ENCODE results near the gene UNC119. TPM values are rescaled to one million over a fixed set of nuclear protein-coding genes. Genes with fewer than 3 reads are reported as not detected.
A peak's percentile ranks its signal among the peaks of the same experiment; 100 is the strongest.

The UNC119 gene
- polyA plus RNA-seq (218 and 231 TPM in 2 replicates), polyA minus RNA-seq (72.8 and 73.2 TPM in 2 replicates)

DNA sequence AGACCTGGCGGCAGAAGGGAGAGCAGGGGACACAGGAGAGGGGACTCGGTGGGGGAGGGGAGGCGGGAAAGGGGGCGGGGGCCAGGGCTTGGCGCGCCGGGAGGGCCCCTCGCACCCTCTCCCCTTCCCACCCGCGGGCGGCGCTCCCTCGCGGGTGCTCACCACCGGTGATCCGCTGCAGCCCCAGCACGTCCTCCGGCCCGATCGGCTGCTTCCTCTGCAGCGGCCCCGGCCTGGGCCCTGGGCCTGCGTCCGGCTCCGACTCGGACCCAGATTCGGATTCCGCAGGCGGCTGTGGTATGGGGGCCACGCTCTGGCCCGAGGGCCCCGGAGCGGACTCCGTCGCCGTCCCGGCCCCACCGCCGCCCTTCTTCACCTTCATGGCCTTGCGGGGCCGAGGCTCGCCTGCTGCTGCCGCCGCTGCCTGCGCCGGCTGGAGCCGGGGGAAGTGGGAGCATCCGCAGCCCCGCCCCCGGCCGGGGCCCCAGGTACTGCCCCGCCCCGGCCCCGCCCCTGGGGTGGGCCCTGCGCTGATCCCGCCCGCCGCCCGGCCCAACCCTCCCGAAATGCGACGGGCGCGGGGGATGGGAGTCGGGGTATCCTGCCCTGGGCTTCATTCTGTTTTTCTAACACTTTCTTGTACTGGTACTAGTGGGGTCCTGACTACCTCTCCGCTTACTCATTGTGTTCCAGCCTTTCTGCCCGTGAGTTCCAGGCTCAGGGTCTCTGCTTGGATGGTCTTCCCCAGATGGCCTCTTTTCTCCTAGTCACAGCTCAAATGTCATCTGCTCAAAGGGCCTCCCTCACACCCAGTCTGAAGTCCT is at the start of gene UNC119:
TSS of gene UNC119 (minus strand) at position 449 of the 824 bp plus-strand sequence. CDS start at position 382, 67 bp downstream.
- Histone ChIP-seq H3K9me3 (ENCODE audit: low read length) (no peaks in the 10 kb centered on the region), H3K27me3 (ENCODE audit: insufficient read depth, low read depth, low read length) (no peaks in the 10 kb centered on the region), H3K27ac (ENCODE audit: low read length) (peak within 1 kb of the TSS; percentile 66), H3K4me2 (ENCODE audit: low read length) (peak within 1 kb of the TSS; percentile 74), H3K79me2 (replicated peaks; ENCODE audit: insufficient read depth, low read length) (peaks cover 8% of the 10 kb centered on the region), H3K9me2 (ENCODE audit: insufficient read depth, low read length) (no peaks in the 10 kb centered on the region), H2AFZ (ENCODE audit: low read depth, low read length) (peak within 1 kb of the TSS; percentile 76), H3F3A (ENCODE audit: insufficient read depth, low read length, poor library complexity, severe bottlenecking) (no peaks in the 10 kb centered on the region), H3K4me3 (ENCODE audit: low read length) (peak within 1 kb of the TSS; percentile 96), H4K20me1 (ENCODE audit: insufficient read depth) (no peaks in the 10 kb centered on the region), H3K36me3 (ENCODE audit: insufficient read depth, low read length) (no peaks in the 10 kb centered on the region), H3K9ac (ENCODE audit: low read length) (peak within 1 kb of the TSS; percentile 90)
- TF ChIP-seq EP300 (conservative IDR thresholded peaks at IDR 0.05; ENCODE audit: poor library complexity, severe bottlenecking) (no peak), POLR2AphosphoS5 (IDR thresholded peaks at IDR 0.05) (peak; percentile 91), TAF1 (IDR thresholded peaks at IDR 0.05; ENCODE audit: low read depth) (peak; percentile 7), EZH2 (IDR thresholded peaks at IDR 0.05; ENCODE audit: borderline replicate concordance, insufficient read depth, low read length, poor library complexity, severe bottlenecking) (no peak), REST (IDR thresholded peaks at IDR 0.05; ENCODE audit: borderline replicate concordance) (peak; percentile 64), CTCF (IDR thresholded peaks at IDR 0.05; ENCODE audit: poor library complexity, severe bottlenecking) (no peak), RAD21 (conservative IDR thresholded peaks at IDR 0.05) (no peak), SMC3 (conservative IDR thresholded peaks at IDR 0.05; ENCODE audit: poor library complexity) (no peak), MXI1 (conservative IDR thresholded peaks at IDR 0.05; ENCODE audit: poor library complexity, severe bottlenecking) (peak; percentile 53)

GRCh38 chr17:28599311-28600184 is 47.1 kb upstream of the UNC119 start:
- H4K20me1 ChIP-seq (ENCODE audit: insufficient read depth): no peaks in the 10 kb centered on the region
- H3K9me3 ChIP-seq (ENCODE audit: low read length): no peaks in the 10 kb centered on the region
- no peaks in the 10 kb centered on the region for H3K27me3 ChIP-seq (ENCODE audit: insufficient read depth, low read depth, low read length)
- peak overlapping the region; percentile 61 for H3K9ac ChIP-seq (ENCODE audit: low read length)
- H3K36me3 ChIP-seq (ENCODE audit: insufficient read depth, low read length): no peaks in the 10 kb centered on the region
- no peak overlapping the region for H3K27ac ChIP-seq (ENCODE audit: low read length)
- TF ChIP-seq RAD21 (conservative IDR thresholded peaks at IDR 0.05) (no peak), SMC3 (conservative IDR thresholded peaks at IDR 0.05; ENCODE audit: poor library complexity) (no peak), TAF1 (IDR thresholded peaks at IDR 0.05; ENCODE audit: low read depth) (no peak), MXI1 (conservative IDR thresholded peaks at IDR 0.05; ENCODE audit: poor library complexity, severe bottlenecking) (no peak), CTCF (IDR thresholded peaks at IDR 0.05; ENCODE audit: poor library complexity, severe bottlenecking) (no peak), EP300 (conservative IDR thresholded peaks at IDR 0.05; ENCODE audit: poor library complexity, severe bottlenecking) (no peak), REST (IDR thresholded peaks at IDR 0.05; ENCODE audit: borderline replicate concordance) (no peak), POLR2AphosphoS5 (IDR thresholded peaks at IDR 0.05) (no peak), EZH2 (IDR thresholded peaks at IDR 0.05; ENCODE audit: borderline replicate concordance, insufficient read depth, low read length, poor library complexity, severe bottlenecking) (no peak)
- peak overlapping the region; percentile 71 for H3K4me3 ChIP-seq (ENCODE audit: low read length)
- peak overlapping the region; percentile 63 for H3K4me2 ChIP-seq (ENCODE audit: low read length)
- no peaks in the 10 kb centered on the region for H3F3A ChIP-seq (ENCODE audit: insufficient read depth, low read length, poor library complexity, severe bottlenecking)
- no peaks in the 10 kb centered on the region for H3K9me2 ChIP-seq (ENCODE audit: insufficient read depth, low read length)
- peak overlapping the region; percentile 25 for H2AFZ ChIP-seq (ENCODE audit: low read depth, low read length)
- H3K79me2 ChIP-seq (replicated peaks; ENCODE audit: insufficient read depth, low read length): no peaks in the 10 kb centered on the region

All from neural cell (in vitro differentiated cells).